Measurements from ENCODE around the gene ABCA4.

ABCA4 gene

GRCh38 chr1:94144836-94145235 lies 23.9 kb upstream of the ABCA4 start:
- Histone ChIP-seq H3K4me1 (ENCODE audit: control insufficient read depth, insufficient read depth, low read length) (peaks cover 10% of the 10 kb centered on the region), H3K36me3 (ENCODE audit: insufficient read depth, low read length) (no peaks in the 10 kb centered on the region), H3K4me2 (ENCODE audit: low read length) (no peak overlapping the region), H3K27me3 (ENCODE audit: control insufficient read depth, insufficient read depth, low read length) (no peaks in the 10 kb centered on the region), H3K9me3 (replicated peaks; ENCODE audit: low read length) (no peaks in the 10 kb centered on the region), H3K4me3 (ENCODE audit: low read length) (no peak overlapping the region), H3K9ac (ENCODE audit: low read depth, low read length) (no peak overlapping the region)

GRCh38 chr1:94143809-94144176 lies 22.8 kb upstream of the ABCA4 start:
- Histone ChIP-seq H3K9ac (ENCODE audit: low read depth, low read length) (no peak overlapping the region), H3K4me2 (ENCODE audit: low read length) (no peak overlapping the region), H3K36me3 (ENCODE audit: insufficient read depth, low read length) (no peaks in the 10 kb centered on the region), H3K4me3 (ENCODE audit: low read length) (no peak overlapping the region), H3K27me3 (ENCODE audit: control insufficient read depth, insufficient read depth, low read length) (no peaks in the 10 kb centered on the region), H3K4me1 (ENCODE audit: control insufficient read depth, insufficient read depth, low read length) (peaks cover 10% of the 10 kb centered on the region), H3K9me3 (replicated peaks; ENCODE audit: low read length) (no peaks in the 10 kb centered on the region)

GRCh38 chr1:94143173-94143808 lies 22.3 kb upstream of the ABCA4 start:
- H3K9ac ChIP-seq (ENCODE audit: low read depth, low read length): no peak overlapping the region
- peaks cover 10% of the 10 kb centered on the region for H3K4me1 ChIP-seq (ENCODE audit: control insufficient read depth, insufficient read depth, low read length)
- H3K4me2 ChIP-seq (ENCODE audit: low read length): no peak overlapping the region
- no peaks in the 10 kb centered on the region for H3K27me3 ChIP-seq (ENCODE audit: control insufficient read depth, insufficient read depth, low read length)
- no peaks in the 10 kb centered on the region for H3K9me3 ChIP-seq (replicated peaks; ENCODE audit: low read length)
- no peak overlapping the region for H3K4me3 ChIP-seq (ENCODE audit: low read length)
- no peaks in the 10 kb centered on the region for H3K36me3 ChIP-seq (ENCODE audit: insufficient read depth, low read length)

- no peaks in the 10 kb centered on the region for H3K27me3 ChIP-seq (ENCODE audit: control insufficient read depth, insufficient read depth, low read length)
- no peak overlapping the region for H3K4me3 ChIP-seq (ENCODE audit: low read length)
Observed at GRCh38 chr1:94142583-94142982, 21.6 kb upstream of the ABCA4 start.

GRCh38 chr1:94142022-94142421 lies 21.1 kb upstream of the ABCA4 start:
- Histone ChIP-seq H3K9me3 (replicated peaks; ENCODE audit: low read length) (no peaks in the 10 kb centered on the region), H3K9ac (ENCODE audit: low read depth, low read length) (no peak overlapping the region), H3K36me3 (ENCODE audit: insufficient read depth, low read length) (no peaks in the 10 kb centered on the region), H3K27me3 (ENCODE audit: control insufficient read depth, insufficient read depth, low read length) (no peaks in the 10 kb centered on the region), H3K4me3 (ENCODE audit: low read length) (no peak overlapping the region), H3K4me1 (ENCODE audit: control insufficient read depth, insufficient read depth, low read length) (peaks cover 10% of the 10 kb centered on the region), H3K4me2 (ENCODE audit: low read length) (no peak overlapping the region)

More at GRCh38 chr1:94142583-94142982, 21.6 kb upstream of the ABCA4 start:
- no peak overlapping the region for H3K9ac ChIP-seq (ENCODE audit: low read depth, low read length)
- H3K4me1 ChIP-seq (ENCODE audit: control insufficient read depth, insufficient read depth, low read length): peaks cover 10% of the 10 kb centered on the region
- H3K36me3 ChIP-seq (ENCODE audit: insufficient read depth, low read length): no peaks in the 10 kb centered on the region
- H3K4me2 ChIP-seq (ENCODE audit: low read length): no peak overlapping the region
- H3K9me3 ChIP-seq (replicated peaks; ENCODE audit: low read length): no peaks in the 10 kb centered on the region

- H3K9me3 ChIP-seq (replicated peaks; ENCODE audit: low read length): no peaks in the 10 kb centered on the region
- H3K27me3 ChIP-seq (ENCODE audit: control insufficient read depth, insufficient read depth, low read length): no peaks in the 10 kb centered on the region
- H3K4me2 ChIP-seq (ENCODE audit: low read length): no peak overlapping the region
- H3K9ac ChIP-seq (ENCODE audit: low read depth, low read length): no peak overlapping the region
- H3K4me1 ChIP-seq (ENCODE audit: control insufficient read depth, insufficient read depth, low read length): no peaks in the 10 kb centered on the region
- no peak overlapping the region for H3K4me3 ChIP-seq (ENCODE audit: low read length)
- no peaks in the 10 kb centered on the region for H3K36me3 ChIP-seq (ENCODE audit: insufficient read depth, low read length)
Observed at GRCh38 chr1:94132111-94132510, 11.2 kb upstream of the ABCA4 start.

- H3K4me2 ChIP-seq (ENCODE audit: low read length): no peak overlapping the region
- no peak overlapping the region for H3K9ac ChIP-seq (ENCODE audit: low read depth, low read length)
- H3K4me3 ChIP-seq (ENCODE audit: low read length): no peak overlapping the region
- H3K4me1 ChIP-seq (ENCODE audit: control insufficient read depth, insufficient read depth, low read length): peaks cover 11% of the 10 kb centered on the region
- no peaks in the 10 kb centered on the region for H3K27me3 ChIP-seq (ENCODE audit: control insufficient read depth, insufficient read depth, low read length)
- H3K36me3 ChIP-seq (ENCODE audit: insufficient read depth, low read length): no peaks in the 10 kb centered on the region
- H3K9me3 ChIP-seq (replicated peaks; ENCODE audit: low read length): no peaks in the 10 kb centered on the region
Observed at GRCh38 chr1:94130851-94131595, 10.1 kb upstream of the ABCA4 start.

- no peak overlapping the region for H3K4me2 ChIP-seq (ENCODE audit: low read length)
- H3K36me3 ChIP-seq (ENCODE audit: insufficient read depth, low read length): no peaks in the 10 kb centered on the region
- H3K27me3 ChIP-seq (ENCODE audit: control insufficient read depth, insufficient read depth, low read length): no peaks in the 10 kb centered on the region
- no peaks in the 10 kb centered on the region for H3K9me3 ChIP-seq (replicated peaks; ENCODE audit: low read length)
- peaks cover 12% of the 10 kb centered on the region for H3K4me1 ChIP-seq (ENCODE audit: control insufficient read depth, insufficient read depth, low read length)
- H3K4me3 ChIP-seq (ENCODE audit: low read length): no peak overlapping the region
- H3K9ac ChIP-seq (ENCODE audit: low read depth, low read length): no peak overlapping the region
Observed at GRCh38 chr1:94126651-94127050, 5.7 kb upstream of the ABCA4 start.

GRCh38 chr1:94125551-94126514 lies 4.9 kb upstream of the ABCA4 start:
- Histone ChIP-seq H3K4me2 (ENCODE audit: low read length) (no peak overlapping the region), H3K9me3 (replicated peaks; ENCODE audit: low read length) (no peaks in the 10 kb centered on the region), H3K9ac (ENCODE audit: low read depth, low read length) (no peak overlapping the region), H3K27me3 (ENCODE audit: control insufficient read depth, insufficient read depth, low read length) (no peaks in the 10 kb centered on the region), H3K4me3 (ENCODE audit: low read length) (no peak overlapping the region), H3K4me1 (ENCODE audit: control insufficient read depth, insufficient read depth, low read length) (peaks cover 12% of the 10 kb centered on the region), H3K36me3 (ENCODE audit: insufficient read depth, low read length) (no peaks in the 10 kb centered on the region)

GRCh38 chr1:94124538-94124937 lies 3.6 kb upstream of the ABCA4 start:
- Histone ChIP-seq H3K4me2 (ENCODE audit: low read length) (no peak overlapping the region), H3K9ac (ENCODE audit: low read depth, low read length) (no peak overlapping the region), H3K4me3 (ENCODE audit: low read length) (no peak overlapping the region), H3K27me3 (ENCODE audit: control insufficient read depth, insufficient read depth, low read length) (no peaks in the 10 kb centered on the region), H3K9me3 (replicated peaks; ENCODE audit: low read length) (no peaks in the 10 kb centered on the region), H3K36me3 (ENCODE audit: insufficient read depth, low read length) (no peaks in the 10 kb centered on the region), H3K4me1 (ENCODE audit: control insufficient read depth, insufficient read depth, low read length) (peaks cover 12% of the 10 kb centered on the region)

- no peak overlapping the region for H3K4me3 ChIP-seq (ENCODE audit: low read length)
- H3K9me3 ChIP-seq (replicated peaks; ENCODE audit: low read length): no peaks in the 10 kb centered on the region
- H3K4me1 ChIP-seq (ENCODE audit: control insufficient read depth, insufficient read depth, low read length): peaks cover 12% of the 10 kb centered on the region
- H3K9ac ChIP-seq (ENCODE audit: low read depth, low read length): no peak overlapping the region
- no peak overlapping the region for H3K4me2 ChIP-seq (ENCODE audit: low read length)
- no peaks in the 10 kb centered on the region for H3K36me3 ChIP-seq (ENCODE audit: insufficient read depth, low read length)
- H3K27me3 ChIP-seq (ENCODE audit: control insufficient read depth, insufficient read depth, low read length): peaks cover 13% of the 10 kb centered on the region
Observed at GRCh38 chr1:94122201-94122970, 1.4 kb upstream of the ABCA4 start.
